H9 (cell line): ENCODE data around the gene DNAJC5. TPM values are rescaled to one million over a fixed set of nuclear protein-coding genes. Genes with fewer than 3 reads are reported as not detected.
A peak's percentile ranks its signal among the peaks of the same experiment; 100 is the strongest.
"Not testable (repeated sequence)": the region's sequence is repeated elsewhere in the genome, so short reads cannot be mapped to it uniquely, and the experiment has no call there.

Experiments used
- DNase-seq: peaks from one replicate; pipeline ENCODE4 v3.0.0-alpha.2; 2017
- H2AFZ ChIP-seq: one replicate; pipeline ENCODE4 v1.6.1; 2013; ENCODE audit warnings: mild to moderate bottlenecking, low read length, control low read depth, moderate library complexity
- H2AK5ac ChIP-seq: 2 replicates; pipeline ENCODE4 v1.6.1; 2013; ENCODE audit warnings: low read length, control low read depth, mixed read lengths; ENCODE audit not compliant: insufficient read length
- H2BK120ac ChIP-seq: one replicate; pipeline ENCODE4 v1.6.1; 2013; ENCODE audit warnings: low read depth, mild to moderate bottlenecking, low read length, control low read depth, inconsistent platforms; ENCODE audit not compliant: poor library complexity, severe bottlenecking
- H2BK12ac ChIP-seq: 2 replicates; pipeline ENCODE4 v1.6.1; 2013; ENCODE audit warnings: low read length, control low read depth, mixed read lengths, low read depth; ENCODE audit not compliant: insufficient read length
- H2BK15ac ChIP-seq: 2 replicates; pipeline ENCODE4 v1.6.1; 2013; ENCODE audit warnings: low read depth, low read length, control low read depth
- H2BK20ac ChIP-seq: one replicate; pipeline ENCODE4 v1.6.1; 2013; ENCODE audit warnings: low read depth, mild to moderate bottlenecking, low read length, control low read depth, inconsistent platforms; ENCODE audit not compliant: poor library complexity, severe bottlenecking
- H2BK5ac ChIP-seq: 2 replicates; pipeline ENCODE4 v1.6.1; 2013; ENCODE audit warnings: low read length, control low read depth, mixed read lengths; ENCODE audit not compliant: insufficient read length
- H3K14ac ChIP-seq: 2 replicates; pipeline ENCODE4 v1.6.1; 2013; ENCODE audit warnings: low read length, control low read depth; ENCODE audit not compliant: insufficient read depth
- H3K18ac ChIP-seq: 2 replicates; pipeline ENCODE4 v1.6.1; 2013; ENCODE audit warnings: low read depth, mild to moderate bottlenecking, mixed read lengths, low read length, control low read depth; ENCODE audit not compliant: insufficient read length
- H3K23ac ChIP-seq: 2 replicates; pipeline ENCODE4 v1.6.1; 2013; ENCODE audit warnings: low read length, control low read depth, mixed read lengths, low read depth; ENCODE audit not compliant: insufficient read length
- H3K23me2 ChIP-seq: 2 replicates; pipeline ENCODE4 v1.6.1; 2013; ENCODE audit warnings: low read depth, mild to moderate bottlenecking, mixed read lengths, low read length, control low read depth; ENCODE audit not compliant: insufficient read length, poor library complexity, severe bottlenecking
- H3K27ac ChIP-seq: 2 replicates; pipeline ENCODE4 v1.5.1; 2013; ENCODE audit warnings: low read length, control low read depth, mixed read lengths, low read depth; ENCODE audit not compliant: insufficient read length
- H3K27me3 ChIP-seq: 2 replicates; pipeline ENCODE4 v1.6.1; 2013; ENCODE audit warnings: low read length, control low read depth, inconsistent platforms; ENCODE audit not compliant: insufficient read depth
- H3K4ac ChIP-seq: 2 replicates; pipeline ENCODE4 v1.6.1; 2013; ENCODE audit warnings: low read depth, mild to moderate bottlenecking, control low read depth, inconsistent platforms, low read length, moderate library complexity
- H3K4me1 ChIP-seq: 2 replicates; pipeline ENCODE4 v1.6.1; 2013; ENCODE audit warnings: low read length, control low read depth, inconsistent platforms; ENCODE audit not compliant: insufficient read depth
- H3K4me2 ChIP-seq: 2 replicates; pipeline ENCODE4 v1.6.1; 2013; ENCODE audit warnings: low read length, control low read depth, mixed read lengths; ENCODE audit not compliant: insufficient read length, insufficient read depth
- H3K56ac ChIP-seq: 2 replicates; pipeline ENCODE4 v1.6.1; 2013; ENCODE audit warnings: low read depth, mild to moderate bottlenecking, mixed read lengths, low read length, control low read depth; ENCODE audit not compliant: insufficient read length
- H3K79me1 ChIP-seq: 2 replicates; pipeline ENCODE4 v1.6.1; 2013; ENCODE audit warnings: low read depth, mild to moderate bottlenecking, moderate library complexity, low read length, control low read depth, inconsistent platforms; ENCODE audit not compliant: insufficient read depth, poor library complexity, severe bottlenecking
- H3K79me2 ChIP-seq: 2 replicates; pipeline ENCODE4 v1.6.1; 2013; ENCODE audit warnings: low read length, control low read depth, inconsistent platforms; ENCODE audit not compliant: insufficient read depth
- H3K9ac ChIP-seq: 2 replicates; pipeline ENCODE4 v1.6.1; 2013; ENCODE audit warnings: low read length, control low read depth, mixed read lengths; ENCODE audit not compliant: insufficient read length; ENCODE audit errors: extremely low read depth
- H3K9me3 ChIP-seq: one replicate; pipeline ENCODE4 v1.6.1; 2013; ENCODE audit warnings: low read depth, low read length, inconsistent platforms; ENCODE audit not compliant: control insufficient read depth
- H3T11ph ChIP-seq: one replicate; pipeline ENCODE4 v1.6.1; 2013; ENCODE audit warnings: mild to moderate bottlenecking, low read length, control low read depth, inconsistent platforms
- H4K20me1 ChIP-seq: one replicate; pipeline ENCODE4 v1.6.1; 2013; ENCODE audit not compliant: control insufficient read depth, insufficient read length, insufficient read depth
- H4K5ac ChIP-seq: 2 replicates; pipeline ENCODE4 v1.6.1; 2013; ENCODE audit warnings: low read depth, mild to moderate bottlenecking, mixed read lengths, low read length, control low read depth; ENCODE audit not compliant: insufficient read length
- H4K8ac ChIP-seq: replicated peaks from 2 replicates; pipeline ENCODE4 v1.6.1; 2013; ENCODE audit warnings: low read length, control low read depth, mixed read lengths, low read depth; ENCODE audit not compliant: insufficient read length
- H4K91ac ChIP-seq: 2 replicates; pipeline ENCODE4 v1.6.1; 2013; ENCODE audit warnings: low read depth, mild to moderate bottlenecking, moderate library complexity, mixed read lengths, low read length, control low read depth; ENCODE audit not compliant: insufficient read length
- H3K27ac Mint-ChIP-seq, 3 experiments: 2 replicates in 2 of 3; 3 replicates in 1 of 3; pipeline ENCODE4 v1.8.0; 2020 to 2021; ENCODE audit warnings: mixed read lengths in 3 of 3, mild to moderate bottlenecking in 1 of 3, moderate library complexity in 1 of 3
- H3K27me3 Mint-ChIP-seq: 2 replicates; pipeline ENCODE4 v1.8.0; 2021; ENCODE audit warnings: low read depth, mild to moderate bottlenecking, moderate library complexity, mixed read lengths
- H3K36me3 Mint-ChIP-seq, 3 experiments: 2 replicates in 2 of 3; 3 replicates in 1 of 3; pipeline ENCODE4 v1.8.0; 2020 to 2021; ENCODE audit warnings: low read depth in 3 of 3, mixed read lengths in 3 of 3; ENCODE audit not compliant: insufficient read depth in 1 of 3
- H3K4me1 Mint-ChIP-seq, 2 experiments: 2 replicates each; pipeline ENCODE4 v1.8.0; 2020; ENCODE audit warnings: mixed read lengths in 2 of 2
- H3K4me3 Mint-ChIP-seq, 2 experiments: 2 replicates in 1 of 2; 3 replicates in 1 of 2; pipeline ENCODE4 v1.8.0; 2020 to 2021; ENCODE audit warnings: mild to moderate bottlenecking in 2 of 2, mixed read lengths in 2 of 2, moderate library complexity in 1 of 2
- H3K9me3 Mint-ChIP-seq, 2 experiments: 2 replicates in 1 of 2; 3 replicates in 1 of 2; pipeline ENCODE4 v1.8.0; 2020; ENCODE audit warnings: mild to moderate bottlenecking in 2 of 2, mixed read lengths in 2 of 2, moderate library complexity in 1 of 2
- WGBS: extraction: QIAGEN DNeasy Blood & Tissue Kit; methylation state at CpG from one replicate; pipeline ENCODE4 v1.1.7; 2013; ENCODE audit warnings: missing lambda C conversion rate, low lambda C conversion rate, mixed read lengths; ENCODE audit not compliant: insufficient read length; ENCODE audit errors: extremely low coverage; 5-methylcytosine and 5-hydroxymethylcytosine counted together
- total RNA-seq: library from RNA; stranded (reverse); gene quantifications from 2 replicates; pipeline ENCODE4 v1.2.1, GENCODE V29; 2021
- TF ChIP-seq, protein P1 (sequence below): fragments of 200-600 bp; sonication (generic); conservative IDR thresholded peaks from 3 replicates; pipeline ENCODE4 v1.8.0; 2021; ENCODE audit warnings: antibody characterized with exemption, mild to moderate bottlenecking

The DNAJC5 gene
- total RNA-seq, 1 experiment from 2014 or later: 43.0 TPM

DNA sequence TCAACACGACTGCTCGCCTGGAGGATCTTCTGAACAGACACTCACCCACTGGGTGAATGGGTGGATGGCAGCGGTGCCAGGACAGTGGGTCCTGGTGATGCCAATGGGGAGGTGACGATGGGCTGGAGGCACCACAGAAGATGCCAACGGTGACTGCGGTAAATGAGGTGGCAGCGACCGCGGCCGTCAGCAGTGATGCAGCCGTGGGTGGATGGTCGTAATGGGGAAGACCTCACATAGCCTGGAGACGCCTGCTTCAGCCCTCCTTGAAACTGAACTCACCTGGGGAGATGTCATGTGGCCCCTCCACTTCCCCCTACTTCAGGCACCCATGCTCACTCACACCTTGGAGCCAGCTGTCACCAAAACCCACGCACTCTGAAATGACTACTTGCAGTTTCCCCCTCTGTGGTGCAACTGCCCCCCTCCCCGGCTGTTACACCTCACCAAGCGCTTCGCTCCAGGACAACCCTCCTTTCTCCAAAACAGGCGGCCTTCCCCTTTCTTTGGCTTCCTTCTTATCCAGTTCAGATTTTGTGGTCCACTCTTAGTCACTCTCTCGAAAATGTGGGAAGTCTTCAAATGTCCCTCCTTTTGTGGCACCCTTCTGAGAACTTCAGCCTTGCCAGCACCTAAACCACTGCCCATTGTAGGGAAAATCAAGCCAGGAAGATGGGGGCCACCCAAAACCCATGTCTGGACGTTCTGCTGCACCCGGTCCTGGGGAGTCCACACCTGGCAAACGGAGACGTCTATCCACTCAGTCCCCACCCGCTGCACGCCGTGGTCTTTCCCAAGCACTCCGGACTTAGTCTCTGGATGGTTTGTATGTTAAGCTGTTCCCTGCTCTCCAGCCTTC lies 44.0 kb upstream of the DNAJC5 start:
- peaks cover 6% of the 10 kb centered on the region for H3K27me3 Mint-ChIP-seq
- no peaks in the 10 kb centered on the region for H4K20me1 ChIP-seq
- no peak overlapping the region for H2BK120ac ChIP-seq
- no peaks in the 10 kb centered on the region for H3K27me3 ChIP-seq
- H2BK12ac ChIP-seq: no peak overlapping the region
- no peaks in the 10 kb centered on the region for H3K79me2 ChIP-seq
- no peak overlapping the region for H2AFZ ChIP-seq
- no peak overlapping the region for H2BK15ac ChIP-seq
- no peak overlapping the region for H3K18ac ChIP-seq
- H3K9me3 Mint-ChIP-seq: no peaks in the 10 kb centered on the region
- H3K4me2 ChIP-seq: no peak overlapping the region
- no peak overlapping the region for H3K23ac ChIP-seq
- H3K4me1 Mint-ChIP-seq: peaks cover 9 to 12% of the 10 kb centered on the region in 2 experiments; a peak in 3 of 4 replicates
- no peaks in the 10 kb centered on the region for H3K36me3 Mint-ChIP-seq
- H2AK5ac ChIP-seq: no peak overlapping the region
- no peak for DNase-seq
- H2BK5ac ChIP-seq: no peak overlapping the region
- H4K91ac ChIP-seq: no peak overlapping the region
- no peak overlapping the region for H3K4me3 Mint-ChIP-seq
- no peak overlapping the region for H3K56ac ChIP-seq
- H4K8ac ChIP-seq: no peak overlapping the region
- WGBS: no CpG with 5 or more reads among the region's 27 CpGs
- no peak overlapping the region for H3K14ac ChIP-seq
- no peaks in the 10 kb centered on the region for H3K79me1 ChIP-seq
- no peak overlapping the region for H4K5ac ChIP-seq
- TF ChIP-seq, protein P1, sequence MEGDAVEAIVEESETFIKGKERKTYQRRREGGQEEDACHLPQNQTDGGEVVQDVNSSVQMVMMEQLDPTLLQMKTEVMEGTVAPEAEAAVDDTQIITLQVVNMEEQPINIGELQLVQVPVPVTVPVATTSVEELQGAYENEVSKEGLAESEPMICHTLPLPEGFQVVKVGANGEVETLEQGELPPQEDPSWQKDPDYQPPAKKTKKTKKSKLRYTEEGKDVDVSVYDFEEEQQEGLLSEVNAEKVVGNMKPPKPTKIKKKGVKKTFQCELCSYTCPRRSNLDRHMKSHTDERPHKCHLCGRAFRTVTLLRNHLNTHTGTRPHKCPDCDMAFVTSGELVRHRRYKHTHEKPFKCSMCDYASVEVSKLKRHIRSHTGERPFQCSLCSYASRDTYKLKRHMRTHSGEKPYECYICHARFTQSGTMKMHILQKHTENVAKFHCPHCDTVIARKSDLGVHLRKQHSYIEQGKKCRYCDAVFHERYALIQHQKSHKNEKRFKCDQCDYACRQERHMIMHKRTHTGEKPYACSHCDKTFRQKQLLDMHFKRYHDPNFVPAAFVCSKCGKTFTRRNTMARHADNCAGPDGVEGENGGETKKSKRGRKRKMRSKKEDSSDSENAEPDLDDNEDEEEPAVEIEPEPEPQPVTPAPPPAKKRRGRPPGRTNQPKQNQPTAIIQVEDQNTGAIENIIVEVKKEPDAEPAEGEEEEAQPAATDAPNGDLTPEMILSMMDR: no peak
- no peak overlapping the region for H3K9ac ChIP-seq
- H3K27ac ChIP-seq: no peak overlapping the region
- no peak overlapping the region for H3T11ph ChIP-seq
- H3K4me1 ChIP-seq: peaks cover 5% of the 10 kb centered on the region; the same call in 1 of the 2 replicates
- no peaks in the 10 kb centered on the region for H3K9me3 ChIP-seq
- no peak overlapping the region for H2BK20ac ChIP-seq
- peak overlapping the region in 2 of 3 experiments; percentile 35 to 53; a peak in 2 of 7 replicates for H3K27ac Mint-ChIP-seq
- H3K4ac ChIP-seq: no peak overlapping the region
- peaks cover 5% of the 10 kb centered on the region for H3K23me2 ChIP-seq

DNA sequence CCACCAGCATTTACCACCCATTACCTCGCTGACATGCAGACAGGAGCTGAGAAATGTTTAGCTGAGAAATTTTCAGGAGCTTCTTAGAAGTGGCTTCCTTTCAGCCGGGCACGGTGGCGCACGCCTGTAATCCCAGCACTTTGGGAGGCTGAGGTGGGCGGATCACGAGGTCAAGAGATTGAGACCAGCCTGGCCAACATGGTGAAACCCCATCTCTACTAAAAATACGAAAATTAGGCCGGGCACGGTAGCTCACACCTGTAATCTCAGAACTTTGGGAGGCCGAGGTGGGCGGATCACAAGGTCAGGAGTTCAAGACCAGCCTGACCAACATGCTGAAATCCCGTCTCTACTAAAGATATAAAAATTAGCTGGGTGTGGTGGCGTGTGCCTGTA lies 43.4 kb upstream of the DNAJC5 start:
- not testable (repeated sequence) for H3K56ac ChIP-seq

More for the DNA sequence above, 43.4 kb upstream of the DNAJC5 start:
- not testable (repeated sequence) for H3K18ac ChIP-seq, H3T11ph ChIP-seq, H4K8ac ChIP-seq, H3K79me2 ChIP-seq, H3K4me2 ChIP-seq, H2BK5ac ChIP-seq, H3K4me1 ChIP-seq, H2BK15ac ChIP-seq, H3K9me3 Mint-ChIP-seq, H2BK20ac ChIP-seq, H2AK5ac ChIP-seq, H3K27me3 Mint-ChIP-seq, H3K23me2 ChIP-seq, H3K36me3 Mint-ChIP-seq, H3K9me3 ChIP-seq, H3K27ac Mint-ChIP-seq, H2BK120ac ChIP-seq, H4K5ac ChIP-seq, H2BK12ac ChIP-seq, H4K20me1 ChIP-seq, DNase-seq, H3K14ac ChIP-seq, H4K91ac ChIP-seq, H3K79me1 ChIP-seq, H3K4me3 Mint-ChIP-seq, H3K9ac ChIP-seq, H2AFZ ChIP-seq, H3K27ac ChIP-seq, H3K23ac ChIP-seq, H3K27me3 ChIP-seq, H3K4ac ChIP-seq
- H3K4me1 Mint-ChIP-seq: peaks cover 6 to 17% of the 10 kb centered on the region in 2 experiments
- no CpG with 5 or more reads among the region's 14 CpGs for WGBS
